Activated CD8-positive, alpha-beta T cell treated with anti-CD3 and anti-CD28 coated beads for 36 hours (primary cell): ENCODE measurements around the gene MRPL53. TPM values are rescaled to one million over a fixed set of nuclear protein-coding genes. Genes with fewer than 3 reads are reported as not detected.
A peak's percentile ranks its signal among the peaks of the same experiment; 100 is the strongest.
"Not testable (repeated sequence)": the region's sequence is repeated elsewhere in the genome, so short reads cannot be mapped to it uniquely, and the experiment has no call there.

Experiments used
- ATAC-seq: fragments of 200-7000 bp; cut with Tn5 transposase; one replicate; pipeline ENCODE4 v1.10.0; 2021; ENCODE audit warnings: mild to moderate bottlenecking, moderate library complexity
- CTCF ChIA-PET: fragments of 350-600 bp; sonication (Branson Sonifier 250); formaldehyde crosslinking; loops from one replicate; lab custom pipeline; 2021; ENCODE audit warnings: antibody characterized with exemption; lab: Charles Lee
- POLR2A ChIA-PET: fragments of 350-600 bp; sonication (Branson Sonifier 250); formaldehyde crosslinking; loops from one replicate; lab custom pipeline; 2021; ENCODE audit warnings: antibody characterized with exemption; lab: Charles Lee
- DNase-seq: peaks from one replicate; pipeline ENCODE4 v3.0.0-alpha.2; 2020
- H3K27ac Mint-ChIP-seq: one replicate; pipeline ENCODE4 v1.8.0; 2021; ENCODE audit warnings: mild to moderate bottlenecking, mixed read lengths
- H3K27me3 Mint-ChIP-seq: one replicate; pipeline ENCODE4 v1.8.0; 2021; ENCODE audit warnings: mixed read lengths
- H3K36me3 Mint-ChIP-seq: one replicate; pipeline ENCODE4 v1.8.0; 2021; ENCODE audit warnings: low read depth, mixed read lengths
- H3K4me1 Mint-ChIP-seq: one replicate; pipeline ENCODE4 v1.8.0; 2021; ENCODE audit warnings: low read depth, mixed read lengths
- H3K4me3 Mint-ChIP-seq: one replicate; pipeline ENCODE4 v1.8.0; 2021; ENCODE audit warnings: mild to moderate bottlenecking, moderate library complexity, mixed read lengths
- H3K9me3 Mint-ChIP-seq: one replicate; pipeline ENCODE4 v1.8.0; 2021; ENCODE audit warnings: mixed read lengths
- intact Hi-C: fragments of 100-400 bp; cut with micrococcal nuclease; formaldehyde crosslinking; loops from one replicate; pipeline ENCODE4 v1.10.0; 2022
- total RNA-seq, 2 experiments: library from RNA; stranded (reverse); gene quantifications; one replicate each; pipeline ENCODE4 v1.2.3, GENCODE V29; 2021
- TF ChIP-seq, protein P1 (sequence below): fragments of 200-600 bp; IDR thresholded peaks from one replicate; pipeline ENCODE4 v1.8.0; 2022; ENCODE audit warnings: antibody characterized with exemption, mild to moderate bottlenecking

Gene MRPL53
- total RNA-seq, 2 experiments from 2014 or later, result 111 to 113 TPM

DNA sequence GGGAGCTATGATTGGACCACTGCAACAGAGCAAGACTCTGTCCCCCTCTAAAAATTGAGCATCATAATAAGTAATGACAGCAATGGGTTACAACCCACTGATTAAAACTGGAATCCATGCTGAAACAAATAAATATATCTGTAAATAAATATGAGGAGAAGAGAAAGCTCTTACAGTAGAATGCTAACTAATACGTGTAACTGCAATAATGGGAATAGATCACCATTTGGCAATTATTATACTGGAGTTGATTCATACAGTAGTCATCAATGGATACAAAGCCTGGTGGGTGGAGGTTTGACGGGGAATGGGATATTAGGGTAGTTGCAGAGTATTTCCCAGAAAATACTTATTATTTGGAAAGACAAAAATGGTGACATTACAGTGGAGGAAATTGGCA is 23.7 kb downstream of the MRPL53 start:
- intact Hi-C loops, result no loop called here
- ChIA-PET CTCF (interaction anchor here (1.1 kb wide), 1 partner anchor 9 kb away, joined by 3 read pairs; the partner anchor contains the start of gene WBP1), POLR2A (interaction anchor here (1.1 kb wide), 1 partner anchor 9 kb away, joined by 4 read pairs; no protein-coding TSS in a partner anchor)
- Mint-ChIP-seq H3K27ac (no peak overlapping the region), H3K27me3 (peaks cover 6% of the 10 kb centered on the region), H3K9me3 (no peaks in the 10 kb centered on the region), H3K36me3 (no peaks in the 10 kb centered on the region), H3K4me3 (no peak overlapping the region), H3K4me1 (peaks cover 10% of the 10 kb centered on the region)
- DNase-seq (no peak), ATAC-seq (no peak)
- TF ChIP-seq, protein P1, sequence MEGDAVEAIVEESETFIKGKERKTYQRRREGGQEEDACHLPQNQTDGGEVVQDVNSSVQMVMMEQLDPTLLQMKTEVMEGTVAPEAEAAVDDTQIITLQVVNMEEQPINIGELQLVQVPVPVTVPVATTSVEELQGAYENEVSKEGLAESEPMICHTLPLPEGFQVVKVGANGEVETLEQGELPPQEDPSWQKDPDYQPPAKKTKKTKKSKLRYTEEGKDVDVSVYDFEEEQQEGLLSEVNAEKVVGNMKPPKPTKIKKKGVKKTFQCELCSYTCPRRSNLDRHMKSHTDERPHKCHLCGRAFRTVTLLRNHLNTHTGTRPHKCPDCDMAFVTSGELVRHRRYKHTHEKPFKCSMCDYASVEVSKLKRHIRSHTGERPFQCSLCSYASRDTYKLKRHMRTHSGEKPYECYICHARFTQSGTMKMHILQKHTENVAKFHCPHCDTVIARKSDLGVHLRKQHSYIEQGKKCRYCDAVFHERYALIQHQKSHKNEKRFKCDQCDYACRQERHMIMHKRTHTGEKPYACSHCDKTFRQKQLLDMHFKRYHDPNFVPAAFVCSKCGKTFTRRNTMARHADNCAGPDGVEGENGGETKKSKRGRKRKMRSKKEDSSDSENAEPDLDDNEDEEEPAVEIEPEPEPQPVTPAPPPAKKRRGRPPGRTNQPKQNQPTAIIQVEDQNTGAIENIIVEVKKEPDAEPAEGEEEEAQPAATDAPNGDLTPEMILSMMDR, result no peak

DNA sequence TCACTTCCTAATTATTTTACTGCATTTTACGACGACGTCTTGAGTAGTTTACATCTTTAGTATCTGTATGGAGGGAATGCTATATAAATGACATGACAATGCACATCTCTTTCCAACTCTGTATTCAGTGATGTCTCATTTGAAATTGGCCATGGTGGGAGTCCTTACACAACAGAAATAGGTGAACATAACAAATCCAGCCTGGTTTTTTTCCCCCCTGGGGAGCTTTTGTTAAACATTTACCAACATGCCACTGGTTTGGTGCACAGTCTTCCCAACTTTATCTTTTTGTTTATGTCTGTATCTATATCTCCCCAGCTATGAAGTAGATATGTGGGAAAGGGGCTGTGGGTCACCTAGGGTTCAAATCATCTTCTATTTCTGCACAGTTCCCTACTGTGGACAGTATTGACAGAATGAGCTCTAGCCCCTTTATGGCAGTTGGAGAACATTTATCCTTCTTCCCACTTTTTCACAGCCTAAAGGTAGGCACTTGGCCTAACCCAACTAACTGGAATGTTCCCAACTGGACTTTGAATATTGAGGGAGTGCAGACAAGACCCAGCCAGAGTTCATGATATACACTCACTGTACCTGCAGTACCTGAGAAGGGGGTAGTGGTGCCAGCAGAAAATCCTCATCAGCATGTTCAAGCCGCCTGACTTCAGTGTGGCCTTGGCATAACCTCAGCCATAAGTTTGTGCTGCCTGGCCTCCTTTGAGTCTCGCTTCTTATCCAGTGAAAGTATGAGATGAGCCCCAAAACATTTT is 25.1 kb downstream of the MRPL53 start:
- Mint-ChIP-seq H3K4me3 (no peak overlapping the region), H3K27ac (no peak overlapping the region), H3K36me3 (no peaks in the 10 kb centered on the region), H3K27me3 (peaks cover 11% of the 10 kb centered on the region), H3K9me3 (no peaks in the 10 kb centered on the region), H3K4me1 (peaks cover under 1% of the 10 kb centered on the region)
- DNase-seq, result no peak
- CTCF ChIA-PET, result no interaction called here
- POLR2A ChIA-PET, result no interaction called here
- TF ChIP-seq, protein P1, result no peak
- intact Hi-C loops, result no loop called here
- no peak for ATAC-seq

DNA sequence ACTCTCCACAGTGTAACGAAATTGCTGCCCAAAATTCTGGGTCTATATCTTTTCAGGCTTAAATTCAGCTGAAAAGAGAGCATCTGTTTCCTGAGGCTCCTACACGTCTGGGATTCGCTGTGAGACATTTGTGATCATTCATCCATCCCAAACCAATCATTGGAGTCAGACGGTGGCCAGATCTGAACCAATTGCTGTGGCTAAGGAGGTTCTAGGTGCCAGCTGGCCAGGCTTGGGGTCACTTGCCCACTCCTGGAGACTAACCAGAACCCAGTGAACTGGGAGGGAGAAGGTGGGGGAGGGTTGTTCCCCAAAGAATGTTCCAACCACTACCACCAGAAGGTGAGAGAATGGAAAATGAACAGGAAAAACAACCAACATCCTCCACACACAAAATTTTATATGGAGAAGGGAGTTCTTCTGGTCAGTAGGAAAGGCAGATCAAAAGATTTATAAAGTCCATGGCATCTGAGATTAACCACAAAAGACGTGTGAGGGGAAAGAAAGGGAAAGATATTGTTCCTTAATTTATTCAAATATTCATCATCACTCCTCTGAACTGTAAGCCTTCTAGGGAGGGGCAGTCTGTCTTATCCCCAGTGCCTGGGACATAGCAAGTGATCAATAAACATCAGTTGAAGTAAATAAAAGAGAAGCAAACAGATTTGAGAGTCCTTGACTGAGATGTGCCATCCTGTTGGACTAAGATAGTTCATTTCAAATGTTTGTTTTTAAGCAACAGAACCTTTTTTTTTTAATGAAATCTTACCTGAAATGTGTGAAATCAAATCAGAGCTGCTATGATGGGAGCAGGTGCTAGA is 27.8 kb downstream of the MRPL53 start:
- H3K36me3 Mint-ChIP-seq, result no peaks in the 10 kb centered on the region
- DNase-seq (no peak), ATAC-seq (no peak)
- H3K4me3 Mint-ChIP-seq, result no peak overlapping the region
- no peaks in the 10 kb centered on the region for H3K9me3 Mint-ChIP-seq
- H3K27ac Mint-ChIP-seq, result no peak overlapping the region
- peaks cover 24% of the 10 kb centered on the region for H3K27me3 Mint-ChIP-seq
- H3K4me1 Mint-ChIP-seq, result peaks cover 9% of the 10 kb centered on the region
- intact Hi-C loops, result no loop called here
- ChIA-PET CTCF (interaction anchor here (1.5 kb wide), 1 partner anchor 178 kb away, joined by 3 read pairs; no protein-coding TSS in a partner anchor), POLR2A (interaction anchor here (0.7 kb wide), 2 partner anchors 82 to 507 kb away, joined by 3 read pairs; no protein-coding TSS in a partner anchor)
- TF ChIP-seq, protein P1, result no peak

- CTCF ChIA-PET, result interaction anchor here (0.8 to 1.3 kb wide), 3 partner anchors 11 to 146 kb away, joined by 3 to 4 read pairs (median 3); no protein-coding TSS in a partner anchor
- H3K4me1 Mint-ChIP-seq, H3K27ac Mint-ChIP-seq, DNase-seq, H3K9me3 Mint-ChIP-seq, intact Hi-C loops, H3K36me3 Mint-ChIP-seq, ATAC-seq: not testable (repeated sequence)
- H3K27me3 Mint-ChIP-seq, result peaks cover 30% of the 10 kb centered on the region
- peak overlapping the region; percentile 47 for H3K4me3 Mint-ChIP-seq
- POLR2A ChIA-PET, result interaction anchor here (0.8 to 1.3 kb wide), 3 partner anchors 12 to 237 kb away, joined by 3 to 5 read pairs (median 4); partner anchors contain the start of gene INO80B
Measured at GRCh38 chr2:74442483-74443297, 29.8 kb downstream of the MRPL53 start.
